RWPE2 (cell line): ENCODE measurements around the gene GRID2.

Experiments used
- ATAC-seq: fragments of 200-7000 bp; cut with Tn5 transposase; 3 replicates; pipeline ENCODE4 v1.9.1; 2021; ENCODE audit warnings: low read depth
- DNase-seq: peaks from one replicate; pipeline ENCODE4 v3.0.0-alpha.2; 2020; ENCODE audit warnings: low spot score
- H3K27ac ChIP-seq: fragments of 450-650 bp; 2 replicates; pipeline ENCODE4 v1.5.1; 2017; ENCODE audit warnings: mild to moderate bottlenecking; ENCODE audit not compliant: poor library complexity, severe bottlenecking
- H3K27me3 ChIP-seq: fragments of 250-450 bp; sonication (Bioruptor Pico); 2 replicates; pipeline ENCODE4 v1.5.1; 2021; ENCODE audit warnings: mild to moderate bottlenecking, moderate library complexity; ENCODE audit not compliant: insufficient read depth, poor library complexity, severe bottlenecking
- H3K36me3 ChIP-seq: fragments of 250-450 bp; sonication (Bioruptor Pico); 2 replicates; pipeline ENCODE4 v1.5.1; 2020; ENCODE audit warnings: low read depth, mild to moderate bottlenecking, moderate library complexity
- H3K4me1 ChIP-seq: fragments of 250-450 bp; sonication (Bioruptor Pico); 2 replicates; pipeline ENCODE4 v1.5.1; 2021; ENCODE audit warnings: mild to moderate bottlenecking, moderate library complexity; ENCODE audit not compliant: insufficient read depth, poor library complexity, severe bottlenecking
- H3K4me3 ChIP-seq: fragments of 250-450 bp; sonication (Bioruptor Pico); 2 replicates; pipeline ENCODE4 v1.5.1; 2021; ENCODE audit warnings: mild to moderate bottlenecking, moderate library complexity; ENCODE audit not compliant: severe bottlenecking
- H3K9me3 ChIP-seq: fragments of 250-450 bp; sonication (Bioruptor Pico); 2 replicates; pipeline ENCODE4 v1.5.1; 2021; ENCODE audit warnings: mild to moderate bottlenecking, moderate library complexity; ENCODE audit not compliant: severe bottlenecking
- TF ChIP-seq, protein P1 (sequence below): fragments of 450-650 bp; IDR thresholded peaks from one replicate; pipeline ENCODE4 v1.5.1; 2017; ENCODE audit warnings: mild to moderate bottlenecking, moderate library complexity; ENCODE audit not compliant: poor library complexity, severe bottlenecking

The GRID2 gene

DNA sequence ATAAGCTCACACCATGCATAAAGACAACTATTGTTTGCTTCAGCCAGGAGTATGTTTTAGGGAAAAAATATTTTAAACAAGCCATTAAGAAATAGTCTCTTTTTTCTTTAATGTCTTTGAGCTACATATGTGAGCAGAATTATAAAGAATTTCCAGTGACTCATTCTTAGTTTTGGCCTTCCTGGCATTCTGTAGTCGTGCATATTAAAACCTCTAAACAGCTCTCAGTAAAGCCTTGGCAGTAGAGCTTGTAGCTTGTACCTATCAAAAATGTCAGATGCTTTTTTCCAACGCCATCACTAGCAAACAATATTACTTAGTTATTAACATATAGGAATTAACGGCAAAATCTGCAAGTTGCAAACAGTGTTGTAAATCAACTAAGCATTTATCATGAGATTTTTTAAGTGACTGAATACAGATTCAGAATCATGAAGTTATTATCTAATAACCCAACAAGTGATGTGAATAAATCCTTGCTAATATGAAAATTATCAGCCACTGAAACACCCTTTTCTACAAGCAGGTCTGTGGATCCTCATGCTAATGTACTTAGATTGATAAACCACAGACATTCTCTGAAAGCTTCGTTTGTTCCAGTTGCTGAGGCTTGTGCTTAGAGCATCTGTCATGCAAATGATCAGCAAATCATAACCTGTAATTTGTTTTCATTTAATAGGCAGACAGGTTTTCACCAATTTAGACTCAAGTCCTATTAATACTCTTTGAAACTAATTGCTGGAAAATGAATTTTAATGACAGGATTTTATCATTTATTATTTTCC lies 1112.8 kb downstream of the GRID2 start:
- Histone ChIP-seq H3K27ac (no peak overlapping the region), H3K36me3 (no peaks in the 10 kb centered on the region), H3K9me3 (peaks cover 2% of the 10 kb centered on the region), H3K27me3 (no peaks in the 10 kb centered on the region), H3K4me3 (no peak overlapping the region), H3K4me1 (no peaks in the 10 kb centered on the region)
- DNase-seq: no peak
- TF ChIP-seq, protein P1, sequence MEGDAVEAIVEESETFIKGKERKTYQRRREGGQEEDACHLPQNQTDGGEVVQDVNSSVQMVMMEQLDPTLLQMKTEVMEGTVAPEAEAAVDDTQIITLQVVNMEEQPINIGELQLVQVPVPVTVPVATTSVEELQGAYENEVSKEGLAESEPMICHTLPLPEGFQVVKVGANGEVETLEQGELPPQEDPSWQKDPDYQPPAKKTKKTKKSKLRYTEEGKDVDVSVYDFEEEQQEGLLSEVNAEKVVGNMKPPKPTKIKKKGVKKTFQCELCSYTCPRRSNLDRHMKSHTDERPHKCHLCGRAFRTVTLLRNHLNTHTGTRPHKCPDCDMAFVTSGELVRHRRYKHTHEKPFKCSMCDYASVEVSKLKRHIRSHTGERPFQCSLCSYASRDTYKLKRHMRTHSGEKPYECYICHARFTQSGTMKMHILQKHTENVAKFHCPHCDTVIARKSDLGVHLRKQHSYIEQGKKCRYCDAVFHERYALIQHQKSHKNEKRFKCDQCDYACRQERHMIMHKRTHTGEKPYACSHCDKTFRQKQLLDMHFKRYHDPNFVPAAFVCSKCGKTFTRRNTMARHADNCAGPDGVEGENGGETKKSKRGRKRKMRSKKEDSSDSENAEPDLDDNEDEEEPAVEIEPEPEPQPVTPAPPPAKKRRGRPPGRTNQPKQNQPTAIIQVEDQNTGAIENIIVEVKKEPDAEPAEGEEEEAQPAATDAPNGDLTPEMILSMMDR: no peak
- no peak for ATAC-seq

DNA sequence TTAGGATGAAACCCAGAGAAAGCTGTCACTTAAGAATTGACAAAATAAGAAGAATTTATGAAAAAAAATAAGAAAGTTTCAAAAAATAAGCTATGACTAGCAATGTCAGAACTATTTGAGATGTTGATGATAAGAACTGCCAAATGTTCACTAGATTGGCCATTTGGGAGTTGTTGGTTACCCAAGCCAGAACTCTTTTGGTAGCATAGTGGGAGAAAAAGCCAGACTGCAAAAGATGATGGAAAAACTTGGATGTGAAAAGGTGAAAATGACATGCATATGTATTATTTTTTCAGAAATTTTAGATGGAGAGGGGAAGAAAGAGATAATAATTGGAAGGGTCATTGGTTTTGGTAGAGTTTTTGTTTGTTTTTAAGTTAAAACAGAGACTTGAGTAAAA lies 1127.6 kb downstream of the GRID2 start:
- Histone ChIP-seq H3K36me3 (no peaks in the 10 kb centered on the region), H3K27ac (no peak overlapping the region), H3K4me1 (no peaks in the 10 kb centered on the region), H3K4me3 (no peak overlapping the region), H3K9me3 (no peaks in the 10 kb centered on the region), H3K27me3 (no peaks in the 10 kb centered on the region)
- no peak for DNase-seq
- TF ChIP-seq, protein P1: no peak
- ATAC-seq: no peak

DNA sequence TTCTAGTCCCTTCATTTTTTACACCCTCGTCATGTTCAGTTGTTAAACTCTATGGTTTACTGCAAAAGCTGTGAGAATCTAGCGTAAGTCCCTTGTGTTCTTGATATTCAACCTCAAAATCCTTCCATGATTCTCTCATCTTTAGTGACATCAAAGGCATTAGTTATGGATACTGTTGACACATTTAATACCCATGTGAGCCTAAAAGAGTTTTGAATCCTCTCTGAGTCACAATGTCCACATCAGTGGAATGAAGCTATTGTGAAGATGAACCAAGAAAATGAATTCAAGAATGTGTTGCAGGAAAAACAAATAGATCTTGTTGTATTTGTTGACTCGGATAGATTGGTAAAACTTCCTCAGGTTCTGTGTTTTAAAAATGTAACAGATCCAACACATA lies 1130.1 kb downstream of the GRID2 start:
- TF ChIP-seq, protein P1: no peak
- H3K36me3 ChIP-seq: no peaks in the 10 kb centered on the region
- DNase-seq (no peak), ATAC-seq (no peak)
- H3K27ac ChIP-seq: no peak overlapping the region
- H3K9me3 ChIP-seq: no peaks in the 10 kb centered on the region
- no peak overlapping the region for H3K4me3 ChIP-seq
- H3K4me1 ChIP-seq: no peaks in the 10 kb centered on the region
- H3K27me3 ChIP-seq: no peaks in the 10 kb centered on the region

DNA sequence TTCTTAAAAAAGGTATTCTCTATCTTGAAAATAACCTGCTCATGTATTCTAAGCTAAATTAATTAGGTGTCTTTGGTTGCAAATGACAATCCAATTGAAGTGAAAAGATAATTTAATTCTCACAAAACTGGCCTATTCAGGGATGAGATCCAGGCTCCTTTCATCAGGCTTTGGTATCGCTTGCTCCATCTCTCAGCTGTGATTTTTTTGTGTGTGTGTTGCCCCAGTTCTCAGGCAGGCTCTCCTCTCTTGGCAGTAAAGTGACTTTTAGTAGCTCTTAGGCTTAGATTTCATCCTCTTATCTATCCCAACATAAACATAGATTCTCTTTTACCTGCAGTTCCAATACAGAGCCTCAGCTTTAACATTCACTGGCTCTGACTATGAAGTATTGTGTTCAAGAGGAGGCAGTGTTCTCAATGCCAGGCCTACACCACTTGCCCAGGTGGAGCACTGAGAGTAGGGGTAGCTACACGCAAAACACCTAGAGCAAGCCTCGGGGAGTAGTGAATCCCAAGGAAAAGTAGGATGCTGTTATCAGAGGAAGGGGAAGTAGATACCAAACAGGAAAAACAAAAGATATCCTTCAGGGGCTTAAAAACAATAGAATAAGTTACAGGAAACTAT lies 1132.3 kb downstream of the GRID2 start:
- Histone ChIP-seq H3K9me3 (no peaks in the 10 kb centered on the region), H3K36me3 (no peaks in the 10 kb centered on the region), H3K27ac (no peak overlapping the region), H3K4me3 (no peak overlapping the region), H3K27me3 (no peaks in the 10 kb centered on the region), H3K4me1 (no peaks in the 10 kb centered on the region)
- TF ChIP-seq, protein P1: no peak
- DNase-seq (no peak), ATAC-seq (no peak)

DNA sequence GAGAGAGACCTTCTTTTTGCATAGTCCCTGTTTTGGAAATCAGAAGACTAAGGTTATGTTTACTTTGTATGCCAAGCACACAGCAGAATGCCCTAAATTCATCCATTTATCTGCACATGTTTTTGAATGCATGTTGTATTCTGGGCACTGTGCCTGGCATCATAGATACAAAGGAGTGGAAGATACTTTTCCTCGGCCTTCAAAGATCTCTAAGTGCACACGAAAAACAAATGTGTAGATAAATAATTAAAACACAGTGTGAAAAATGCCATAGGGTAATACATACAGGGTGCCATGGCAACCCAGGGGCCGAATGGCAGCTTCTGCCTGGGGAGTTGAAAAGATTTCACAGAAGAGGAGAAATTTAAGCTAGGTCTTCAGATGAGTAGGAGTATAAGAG lies 1134.2 kb downstream of the GRID2 start:
- no peak overlapping the region for H3K27ac ChIP-seq
- no peak for ATAC-seq
- TF ChIP-seq, protein P1: no peak

More for the DNA sequence above, 1134.2 kb downstream of the GRID2 start:
- no peaks in the 10 kb centered on the region for H3K36me3 ChIP-seq
- H3K4me1 ChIP-seq: no peaks in the 10 kb centered on the region
- no peak overlapping the region for H3K4me3 ChIP-seq
- no peaks in the 10 kb centered on the region for H3K27me3 ChIP-seq
- DNase-seq: no peak
- no peaks in the 10 kb centered on the region for H3K9me3 ChIP-seq
